Activated CD8-positive, alpha-beta T cell treated with anti-CD3 and anti-CD28 coated beads for 36 hours (primary cell): ENCODE measurements around the gene HRH1. TPM values are rescaled to one million over a fixed set of nuclear protein-coding genes. Genes with fewer than 3 reads are reported as not detected.

Experiments
- ATAC-seq: fragments of 200-7000 bp; cut with Tn5 transposase; one replicate; pipeline ENCODE4 v1.10.0; 2021; ENCODE audit warnings: mild to moderate bottlenecking, moderate library complexity
- CTCF ChIA-PET: fragments of 350-600 bp; sonication (Branson Sonifier 250); formaldehyde crosslinking; loops from one replicate; lab custom pipeline; 2021; ENCODE audit warnings: antibody characterized with exemption; lab: Charles Lee
- POLR2A ChIA-PET: fragments of 350-600 bp; sonication (Branson Sonifier 250); formaldehyde crosslinking; loops from one replicate; lab custom pipeline; 2021; ENCODE audit warnings: antibody characterized with exemption; lab: Charles Lee
- DNase-seq: peaks from one replicate; pipeline ENCODE4 v3.0.0-alpha.2; 2020
- H3K27ac Mint-ChIP-seq: one replicate; pipeline ENCODE4 v1.8.0; 2021; ENCODE audit warnings: mild to moderate bottlenecking, mixed read lengths
- H3K27me3 Mint-ChIP-seq: one replicate; pipeline ENCODE4 v1.8.0; 2021; ENCODE audit warnings: mixed read lengths
- H3K36me3 Mint-ChIP-seq: one replicate; pipeline ENCODE4 v1.8.0; 2021; ENCODE audit warnings: low read depth, mixed read lengths
- H3K4me1 Mint-ChIP-seq: one replicate; pipeline ENCODE4 v1.8.0; 2021; ENCODE audit warnings: low read depth, mixed read lengths
- H3K4me3 Mint-ChIP-seq: one replicate; pipeline ENCODE4 v1.8.0; 2021; ENCODE audit warnings: mild to moderate bottlenecking, moderate library complexity, mixed read lengths
- H3K9me3 Mint-ChIP-seq: one replicate; pipeline ENCODE4 v1.8.0; 2021; ENCODE audit warnings: mixed read lengths
- intact Hi-C: fragments of 100-400 bp; cut with micrococcal nuclease; formaldehyde crosslinking; loops from one replicate; pipeline ENCODE4 v1.10.0; 2022
- total RNA-seq, 2 experiments: library from RNA; stranded (reverse); gene quantifications; one replicate each; pipeline ENCODE4 v1.2.3, GENCODE V29; 2021
- TF ChIP-seq, protein P1 (sequence below): fragments of 200-600 bp; IDR thresholded peaks from one replicate; pipeline ENCODE4 v1.8.0; 2022; ENCODE audit warnings: antibody characterized with exemption, mild to moderate bottlenecking

The HRH1 gene
- total RNA-seq, 2 experiments from 2014 or later, result 0.34 to 0.59 TPM

DNA sequence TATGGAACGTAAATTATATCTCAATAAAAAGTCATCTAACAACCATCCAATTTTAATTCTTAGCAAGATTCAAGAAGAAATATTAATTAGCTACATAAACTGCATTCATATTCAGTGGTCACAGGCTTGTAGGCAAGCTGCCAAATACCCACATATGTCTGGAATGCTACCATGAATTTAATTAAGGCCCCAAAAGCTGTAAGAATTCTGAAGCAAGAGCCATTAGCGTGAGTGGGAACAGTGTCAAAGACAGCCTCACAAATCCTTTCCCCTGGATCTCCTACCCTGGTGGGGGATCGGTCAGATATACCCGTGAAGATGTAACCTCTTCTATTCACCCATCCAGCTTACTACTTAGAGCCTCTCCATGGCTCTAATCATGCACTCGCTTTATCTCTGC is 157.9 kb downstream of the HRH1 start:
- CTCF ChIA-PET, result interaction anchor here (0.6 to 2.5 kb wide), 2 partner anchors 9 to 23 kb away, joined by 3 to 10 read pairs; no protein-coding TSS in a partner anchor
- no peaks in the 10 kb centered on the region for H3K27me3 Mint-ChIP-seq
- no peak overlapping the region for H3K27ac Mint-ChIP-seq
- no peak for DNase-seq
- TF ChIP-seq, protein P1, sequence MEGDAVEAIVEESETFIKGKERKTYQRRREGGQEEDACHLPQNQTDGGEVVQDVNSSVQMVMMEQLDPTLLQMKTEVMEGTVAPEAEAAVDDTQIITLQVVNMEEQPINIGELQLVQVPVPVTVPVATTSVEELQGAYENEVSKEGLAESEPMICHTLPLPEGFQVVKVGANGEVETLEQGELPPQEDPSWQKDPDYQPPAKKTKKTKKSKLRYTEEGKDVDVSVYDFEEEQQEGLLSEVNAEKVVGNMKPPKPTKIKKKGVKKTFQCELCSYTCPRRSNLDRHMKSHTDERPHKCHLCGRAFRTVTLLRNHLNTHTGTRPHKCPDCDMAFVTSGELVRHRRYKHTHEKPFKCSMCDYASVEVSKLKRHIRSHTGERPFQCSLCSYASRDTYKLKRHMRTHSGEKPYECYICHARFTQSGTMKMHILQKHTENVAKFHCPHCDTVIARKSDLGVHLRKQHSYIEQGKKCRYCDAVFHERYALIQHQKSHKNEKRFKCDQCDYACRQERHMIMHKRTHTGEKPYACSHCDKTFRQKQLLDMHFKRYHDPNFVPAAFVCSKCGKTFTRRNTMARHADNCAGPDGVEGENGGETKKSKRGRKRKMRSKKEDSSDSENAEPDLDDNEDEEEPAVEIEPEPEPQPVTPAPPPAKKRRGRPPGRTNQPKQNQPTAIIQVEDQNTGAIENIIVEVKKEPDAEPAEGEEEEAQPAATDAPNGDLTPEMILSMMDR, result no peak
- H3K9me3 Mint-ChIP-seq, result no peaks in the 10 kb centered on the region
- H3K4me3 Mint-ChIP-seq, result no peak overlapping the region
- POLR2A ChIA-PET, result no interaction called here
- intact Hi-C loops, result no loop called here
- peaks cover 58% of the 10 kb centered on the region for H3K36me3 Mint-ChIP-seq
- peaks cover 4% of the 10 kb centered on the region for H3K4me1 Mint-ChIP-seq
- ATAC-seq, result no peak

Other genes starting within 250 kb of the HRH1 start
- not detected for gene SLC6A1, start 161.7 kb upstream of the HRH1 start, total RNA-seq
- 10 to 100 TPM; 31.0 to 33.1 TPM for gene ATG7, start 117.9 kb downstream of the HRH1 start, total RNA-seq